HG03520 (cell line): ENCODE data around the gene MYO16.
A peak's percentile ranks its signal among the peaks of the same experiment; 100 is the strongest.
"Not testable (repeated sequence)": the region's sequence is repeated elsewhere in the genome, so short reads cannot be mapped to it uniquely, and the experiment has no call there.

Experiments
- ATAC-seq: cut with Tn5 transposase; IDR thresholded peaks from one replicate; pipeline ENCODE4 v1.9.1; 2021; ENCODE audit warnings: mild to moderate bottlenecking, moderate library complexity; ENCODE audit not compliant: unreplicated experiment

The MYO16 gene

DNA sequence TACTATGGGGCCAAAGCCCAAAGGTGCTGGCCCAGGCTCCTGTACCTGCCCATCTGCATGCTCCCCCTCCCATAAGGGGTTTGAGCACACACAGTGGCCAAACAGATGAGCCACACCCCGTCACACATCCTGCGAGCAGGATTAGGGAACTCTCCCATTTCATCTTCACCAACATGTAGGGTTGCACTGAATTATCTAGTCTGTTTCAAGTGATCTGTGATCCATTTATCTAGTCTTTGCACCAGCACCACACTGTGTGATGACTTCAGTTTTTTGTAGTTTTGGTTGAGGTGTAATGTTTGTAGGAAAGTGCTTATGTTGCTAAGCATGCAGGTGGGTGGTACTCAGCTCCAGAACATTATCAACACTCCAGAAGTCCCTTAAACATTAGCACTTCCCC lies 249.3 kb downstream of the MYO16 start:
- no peak for ATAC-seq

- no peak for ATAC-seq
Observed at GRCh38 chr13:108889324-108889984, 260.0 kb downstream of the MYO16 start.

GRCh38 chr13:108895220-108895704 lies 265.9 kb downstream of the MYO16 start:
- no peak for ATAC-seq

- ATAC-seq: no peak
Observed at GRCh38 chr13:108897955-108898354, 268.5 kb downstream of the MYO16 start.

DNA sequence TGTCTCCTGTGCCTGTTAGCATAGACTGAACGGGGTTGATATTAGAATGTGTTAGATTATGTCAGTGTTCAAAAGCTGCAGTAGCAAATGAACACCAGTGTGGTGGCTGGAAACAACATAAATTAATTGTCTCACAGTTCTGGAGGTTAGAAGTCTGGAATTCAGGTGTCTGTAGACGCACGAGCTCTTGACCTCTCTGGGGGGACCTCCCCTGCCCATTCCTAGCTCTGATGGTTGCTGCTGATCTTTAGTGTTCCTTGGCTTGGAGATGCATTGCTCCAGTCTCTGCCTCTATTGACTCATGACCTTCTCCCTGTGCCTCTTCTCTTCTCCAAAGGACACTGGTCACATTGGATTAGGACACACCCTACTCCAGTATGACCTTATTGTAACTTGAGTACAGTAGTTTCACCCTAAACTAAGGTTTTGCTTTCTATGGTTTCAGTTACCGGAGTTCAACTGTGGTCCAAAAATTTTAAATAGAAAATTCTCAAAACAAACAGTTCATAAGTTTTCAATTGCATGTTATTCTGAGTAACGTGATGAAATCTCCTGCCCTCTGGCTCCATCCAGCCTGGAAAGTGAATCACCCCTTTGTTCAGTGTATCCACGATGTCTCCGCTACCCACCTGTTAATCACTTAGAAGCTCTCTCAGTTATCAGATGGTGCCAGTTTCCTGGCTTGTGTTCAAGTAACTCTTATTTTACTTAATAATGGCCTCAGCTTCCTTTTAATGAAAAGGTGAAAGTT lies 273.2 kb downstream of the MYO16 start:
- ATAC-seq: no peak

DNA sequence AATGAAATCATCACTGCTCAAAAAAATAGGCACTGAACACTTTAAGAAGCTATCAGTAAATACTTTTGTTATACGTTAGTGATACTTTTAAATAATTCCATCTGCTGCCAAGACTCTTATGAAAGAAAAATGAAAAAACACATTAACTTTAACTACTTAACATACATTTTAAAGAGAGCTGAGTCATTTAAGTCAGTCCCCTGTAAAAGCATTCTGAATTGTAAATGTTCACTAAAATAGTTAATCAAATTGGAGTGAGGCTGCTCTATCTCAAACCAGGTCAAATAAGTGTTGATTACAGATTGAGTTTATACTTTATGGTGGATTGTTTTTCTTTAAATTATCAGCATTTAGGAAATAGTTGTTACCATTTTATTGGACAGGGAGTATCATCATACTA lies 274.2 kb downstream of the MYO16 start:
- ATAC-seq: no peak

- ATAC-seq: no peak
Observed at GRCh38 chr13:108911807-108912206, 282.4 kb downstream of the MYO16 start.

- not testable (repeated sequence) for ATAC-seq
Observed at GRCh38 chr13:108913731-108914130, 284.3 kb downstream of the MYO16 start.

GRCh38 chr13:108915095-108915633 lies 285.8 kb downstream of the MYO16 start:
- ATAC-seq: no peak

DNA sequence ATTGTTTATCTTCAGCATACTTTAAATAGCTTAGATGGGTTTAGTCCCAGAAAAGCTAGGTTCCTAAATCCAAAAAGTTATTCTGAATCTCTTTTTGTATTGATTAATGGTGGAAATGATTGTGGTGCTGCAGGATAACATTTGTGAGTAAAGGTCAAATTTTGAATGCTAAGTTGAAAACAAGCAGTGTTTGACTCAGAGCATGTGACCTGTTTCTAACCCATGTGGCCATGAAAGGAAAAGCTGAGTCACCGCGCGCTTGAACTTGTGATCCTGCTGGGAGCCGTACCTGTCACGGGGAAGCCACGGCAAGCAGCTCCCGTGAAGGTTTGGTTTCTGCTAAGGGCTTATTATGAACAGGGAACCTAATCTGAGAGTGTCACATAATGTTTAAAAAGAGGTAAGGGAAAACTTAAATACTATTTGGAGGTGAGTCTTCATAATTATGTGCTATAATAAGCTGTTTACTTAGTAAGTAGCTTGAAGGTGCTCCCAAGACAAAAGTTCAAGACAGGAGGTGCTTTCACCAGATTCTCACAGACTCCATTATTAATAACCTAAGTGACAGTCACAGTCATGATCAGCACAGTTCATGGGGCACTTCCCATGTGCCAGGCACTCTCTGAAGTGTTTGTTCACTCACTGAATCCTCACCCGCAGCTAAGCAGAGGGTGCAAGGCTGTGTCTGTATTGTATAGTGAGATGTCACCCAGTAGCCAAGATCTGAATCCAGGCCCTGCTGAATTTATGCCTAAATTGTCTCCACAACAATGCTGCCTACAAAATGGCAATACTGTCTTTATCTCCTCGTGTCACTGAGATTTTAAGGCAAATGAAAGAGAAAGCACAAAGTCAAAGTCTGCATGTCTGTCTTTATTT lies 286.5 kb downstream of the MYO16 start:
- ATAC-seq: peak; percentile 93

DNA sequence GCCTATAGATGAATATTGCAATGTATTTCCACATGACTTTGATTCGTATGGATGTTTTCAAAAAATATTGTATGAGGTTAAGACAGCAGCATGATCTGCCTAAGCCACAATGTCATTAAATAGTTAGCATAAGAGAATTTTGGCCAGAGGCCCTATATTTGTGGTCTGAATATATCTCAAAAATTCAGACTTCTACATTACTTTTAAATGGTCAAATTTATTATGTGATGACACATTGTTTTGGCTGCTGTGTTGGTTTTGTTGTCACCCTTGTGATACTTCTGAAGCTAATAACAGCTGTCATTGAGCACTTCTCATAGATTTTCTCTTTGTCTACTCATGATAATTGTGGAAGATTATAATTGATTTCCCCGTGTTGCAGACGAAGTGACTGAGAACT lies 288.2 kb downstream of the MYO16 start:
- ATAC-seq: no peak

- ATAC-seq: no peak
Observed at GRCh38 chr13:108919036-108919907, 289.9 kb downstream of the MYO16 start.

- no peak for ATAC-seq
Observed at GRCh38 chr13:108920137-108920536, 290.7 kb downstream of the MYO16 start.

GRCh38 chr13:108921238-108921637 lies 291.8 kb downstream of the MYO16 start:
- ATAC-seq: no peak

DNA sequence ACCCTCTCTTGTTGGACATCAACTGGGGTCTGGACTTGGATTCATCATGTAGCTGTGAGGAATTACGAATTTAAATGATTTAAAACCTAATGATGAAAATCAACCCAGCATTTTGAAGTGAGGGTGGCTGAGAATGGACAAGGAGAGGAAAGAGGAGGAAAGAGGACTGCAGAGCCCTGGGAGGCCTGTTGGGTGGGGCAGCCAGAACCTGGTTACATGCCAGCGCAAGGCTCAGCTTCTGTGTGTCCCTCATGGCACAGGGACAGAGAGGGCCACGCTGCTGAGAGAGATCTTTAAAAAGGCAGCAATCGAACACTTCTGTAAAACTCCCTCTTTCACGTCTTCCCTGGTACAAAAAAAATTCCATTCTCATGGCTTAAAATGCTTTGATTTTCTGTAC lies 292.7 kb downstream of the MYO16 start:
- ATAC-seq: no peak

DNA sequence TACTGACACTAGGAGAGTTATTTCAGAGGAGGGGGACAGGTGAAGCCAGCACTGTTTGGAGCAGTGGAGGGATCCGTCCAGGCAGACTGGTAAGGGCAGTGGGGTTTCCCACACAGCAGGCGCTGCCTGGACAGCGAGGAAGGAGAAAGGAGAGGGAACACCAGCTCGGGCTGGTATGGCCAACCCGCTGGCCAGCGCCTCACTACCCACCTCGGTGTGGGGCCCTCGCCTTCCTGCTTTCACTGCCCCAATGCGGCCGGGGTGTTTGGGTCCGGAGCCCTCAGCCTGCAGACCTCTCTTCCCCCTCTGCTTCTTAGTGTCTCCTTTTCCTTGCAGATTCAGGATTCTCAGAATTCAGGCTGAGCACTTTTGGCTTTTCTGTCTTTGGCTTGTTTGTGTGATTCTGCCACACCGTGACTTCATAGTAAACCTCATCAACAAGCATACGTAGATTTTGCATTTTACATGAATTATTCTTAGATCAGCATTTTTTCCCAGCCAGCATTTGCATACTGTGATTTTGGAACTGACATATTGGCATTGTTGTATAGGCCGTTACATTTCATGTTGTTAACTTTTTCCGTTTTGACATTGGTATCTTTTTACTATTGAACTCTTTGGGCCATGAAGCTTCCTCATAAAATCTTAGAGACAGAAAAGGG lies 294.1 kb downstream of the MYO16 start:
- no peak for ATAC-seq

GRCh38 chr13:108924134-108924533 lies 294.7 kb downstream of the MYO16 start:
- ATAC-seq: no peak

GRCh38 chr13:108924541-108924940 lies 295.1 kb downstream of the MYO16 start:
- no peak for ATAC-seq

- ATAC-seq: no peak
Observed at GRCh38 chr13:108925070-108925469, 295.7 kb downstream of the MYO16 start.

GRCh38 chr13:108926862-108927261 lies 297.5 kb downstream of the MYO16 start:
- no peak for ATAC-seq
